Ishikawa (cell line): Measurements from ENCODE around the gene CRX.
"Not testable (repeated sequence)": the region's sequence is repeated elsewhere in the genome, so short reads cannot be mapped to it uniquely, and the experiment has no call there.

Experiments
- CEBPB ChIP-seq: IDR thresholded peaks from 2 replicates; pipeline ENCODE4 v1.6.1; 2012
- CREB1 ChIP-seq: IDR thresholded peaks from 2 replicates; pipeline ENCODE4 v1.6.1; 2012; ENCODE audit warnings: low read depth
- EGR1 ChIP-seq: IDR thresholded peaks from 2 replicates; pipeline ENCODE4 v1.6.1; 2012
- EP300 ChIP-seq: IDR thresholded peaks from 2 replicates; pipeline ENCODE4 v1.6.1; 2012; ENCODE audit warnings: borderline replicate concordance
- FOXM1 ChIP-seq: IDR thresholded peaks from 2 replicates; pipeline ENCODE4 v1.6.1; 2012; ENCODE audit warnings: low read depth, borderline replicate concordance
- MAX ChIP-seq: IDR thresholded peaks from 2 replicates; pipeline ENCODE4 v1.6.1; 2012
- NFIC ChIP-seq: IDR thresholded peaks from 2 replicates; pipeline ENCODE4 v1.6.1; 2012
- RAD21 ChIP-seq: IDR thresholded peaks from 2 replicates; pipeline ENCODE4 v1.6.1; 2012; ENCODE audit warnings: low read depth
- REST ChIP-seq: IDR thresholded peaks from 2 replicates; pipeline ENCODE4 v1.6.1; 2012; ENCODE audit warnings: low read depth, mild to moderate bottlenecking
- TAF1 ChIP-seq: IDR thresholded peaks from 2 replicates; pipeline ENCODE4 v1.6.1; 2012; ENCODE audit warnings: low read depth, mild to moderate bottlenecking
- TCF12 ChIP-seq: IDR thresholded peaks from 2 replicates; pipeline ENCODE4 v1.6.1; 2012; ENCODE audit warnings: low read depth
- TEAD4 ChIP-seq: IDR thresholded peaks from 2 replicates; pipeline ENCODE4 v1.6.1; 2012
- USF1 ChIP-seq: IDR thresholded peaks from 2 replicates; pipeline ENCODE4 v1.6.1; 2012
- YY1 ChIP-seq: IDR thresholded peaks from 2 replicates; pipeline ENCODE4 v1.6.1; 2012; ENCODE audit warnings: low read depth
- ZBTB7A ChIP-seq: IDR thresholded peaks from 2 replicates; pipeline ENCODE4 v1.6.1; 2012; ENCODE audit warnings: low read depth

CRX gene

DNA sequence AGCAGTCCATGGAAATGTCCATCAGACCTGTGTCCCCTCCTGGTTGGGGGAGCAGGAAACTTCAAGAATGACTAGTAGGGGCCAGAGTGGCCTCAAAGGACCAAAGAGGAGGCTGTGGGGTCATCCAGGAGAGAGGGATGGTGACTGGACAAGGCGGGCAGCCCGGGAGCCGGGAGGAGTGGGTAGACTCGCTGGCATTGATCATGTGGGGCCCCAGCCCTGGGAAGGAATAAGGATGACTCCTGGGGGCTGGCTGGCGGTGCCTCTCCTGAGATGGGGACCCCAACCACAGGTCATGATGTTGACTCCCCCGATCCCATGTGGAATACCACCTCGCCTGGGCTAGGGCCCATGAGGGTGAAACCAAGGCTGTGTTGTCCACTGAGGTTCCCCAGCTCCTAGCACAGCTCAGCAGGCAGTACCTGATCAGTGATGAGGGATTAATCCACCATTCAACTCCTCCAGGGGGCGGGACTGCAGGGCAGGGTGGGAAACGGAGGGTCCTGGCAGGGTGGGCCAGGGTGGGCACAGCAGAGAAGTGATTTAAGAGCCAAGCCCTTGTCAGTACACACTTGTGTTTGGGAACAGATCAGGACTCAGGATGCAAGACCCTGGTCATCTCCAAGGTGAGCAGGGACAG is 37.0 kb downstream of the CRX start, which contains the start of gene TPRX2:
Gene TPRX2 (plus strand): TSS at position 590 of the 640 bp plus-strand sequence. CDS start 12 bp downstream, at position 602.
- TF ChIP-seq EGR1, NFIC, TCF12: not testable (repeated sequence)

GRCh38 chr19:47860602-47861297 is 39.0 kb downstream of the CRX start:
- TF ChIP-seq FOXM1 (no peak), YY1 (no peak), CREB1 (no peak), EGR1 (no peak)

DNA sequence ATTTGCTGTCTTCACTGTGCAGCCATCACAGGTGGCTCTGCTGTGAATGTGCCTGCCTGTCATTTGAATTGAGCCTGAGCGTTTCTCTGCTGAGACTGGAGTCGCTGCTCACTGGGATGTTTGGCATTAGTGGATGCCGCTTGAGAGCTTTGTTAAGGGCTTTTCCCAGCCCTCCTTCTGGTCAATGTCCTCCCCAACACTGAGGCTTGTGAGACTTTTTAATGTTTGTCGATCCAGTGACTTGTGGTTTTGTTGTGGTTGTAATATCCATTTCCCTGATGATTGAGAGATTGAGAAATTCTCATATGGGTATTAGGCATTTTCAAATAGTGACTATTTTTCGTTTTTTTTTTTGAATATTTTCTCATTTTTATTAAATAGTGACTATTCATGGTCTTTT is 39.9 kb downstream of the CRX start:
- no peak for TF ChIP-seq CEBPB

GRCh38 chr19:47863514-47863936 is 41.8 kb downstream of the CRX start:
- TF ChIP-seq RAD21 (peak; percentile 88), EGR1 (no peak), CREB1 (no peak), TEAD4 (no peak)

DNA sequence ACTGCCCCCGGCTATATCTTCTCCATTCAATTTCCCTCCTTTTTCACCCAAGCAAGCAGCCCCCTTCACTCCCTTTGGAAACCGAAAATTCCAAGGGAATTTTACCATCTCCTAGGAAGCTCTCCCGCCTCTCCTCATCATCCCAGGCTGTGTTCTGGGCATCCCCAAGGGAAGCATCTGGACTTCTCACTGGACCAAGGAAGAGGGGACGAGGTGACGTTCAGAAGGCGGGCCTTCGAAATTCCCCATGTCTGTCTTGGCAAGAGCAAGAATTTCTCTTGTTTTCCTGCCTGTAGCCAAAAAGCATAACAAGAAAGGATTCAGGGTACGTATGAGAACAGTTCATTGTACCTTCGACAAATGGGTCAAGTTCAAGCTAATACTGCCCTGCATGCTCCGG is 43.4 kb downstream of the CRX start:
- TF ChIP-seq ZBTB7A = no peak
- TF ChIP-seq USF1 = no peak
- TF ChIP-seq MAX = no peak
- TF ChIP-seq NFIC = no peak
- no peak for TF ChIP-seq FOXM1
- TF ChIP-seq EP300 = no peak
- no peak for TF ChIP-seq TEAD4
- no peak for TF ChIP-seq TCF12
- TF ChIP-seq YY1 = no peak
- TF ChIP-seq TAF1 = no peak
- TF ChIP-seq CEBPB = no peak
- no peak for TF ChIP-seq RAD21
- TF ChIP-seq EGR1 = no peak
- no peak for TF ChIP-seq CREB1
- no peak for TF ChIP-seq REST

DNA sequence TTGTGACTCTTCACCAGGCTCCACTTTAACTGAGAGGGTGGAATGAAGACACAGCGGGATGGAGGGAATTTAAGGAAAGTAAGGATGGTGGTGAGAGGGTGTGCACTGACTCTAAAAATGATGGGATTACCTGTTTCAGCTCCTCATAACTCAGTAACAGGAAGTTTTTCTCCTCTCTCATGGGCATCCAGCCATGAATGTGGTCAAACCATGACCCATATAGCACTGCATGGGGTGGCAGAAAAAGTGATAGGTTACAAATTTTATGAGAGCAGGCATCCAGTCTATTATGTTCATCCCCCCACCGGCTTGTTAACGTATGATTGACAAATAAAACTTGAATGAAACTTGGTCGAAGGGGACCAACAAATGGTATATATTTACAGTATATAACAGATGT is 57.2 kb downstream of the CRX start:
- no peak for TF ChIP-seq TAF1
- no peak for TF ChIP-seq CEBPB
- no peak for TF ChIP-seq TEAD4

GRCh38 chr19:47881757-47882156 is 60.0 kb downstream of the CRX start:
- TF ChIP-seq TAF1 = no peak
- no peak for TF ChIP-seq FOXM1
- no peak for TF ChIP-seq ZBTB7A
- no peak for TF ChIP-seq CREB1
- no peak for TF ChIP-seq MAX
- no peak for TF ChIP-seq TEAD4
- TF ChIP-seq EGR1 = no peak
- TF ChIP-seq CEBPB = no peak
- TF ChIP-seq USF1 = no peak
- TF ChIP-seq YY1 = no peak
- TF ChIP-seq REST = no peak
- no peak for TF ChIP-seq EP300
